AG09309 (cell line): Measurements from ENCODE around the gene PRAC1.

Experiments
- DNase-seq: peaks from one replicate; pipeline ENCODE4 v3.0.0-alpha.2; 2010; ENCODE audit warnings: low read depth
- H3K4me3 ChIP-seq: 2 replicates; pipeline ENCODE4 v1.5.1; 2011; ENCODE audit warnings: mild to moderate bottlenecking, low read depth, low read length, moderate library complexity; ENCODE audit not compliant: control insufficient read depth
- TF ChIP-seq, protein P1 (sequence below): IDR thresholded peaks from 2 replicates; pipeline ENCODE4 v1.5.1; 2011; ENCODE audit warnings: mild to moderate bottlenecking, low read depth, low read length, inconsistent platforms; ENCODE audit not compliant: insufficient read depth, control insufficient read depth; ENCODE audit errors: missing control alignments

Gene PRAC1

GRCh38 chr17:48730240-48730550 lies 7.9 kb upstream of the PRAC1 start:
- no peak overlapping the region for H3K4me3 ChIP-seq
- TF ChIP-seq, protein P1, sequence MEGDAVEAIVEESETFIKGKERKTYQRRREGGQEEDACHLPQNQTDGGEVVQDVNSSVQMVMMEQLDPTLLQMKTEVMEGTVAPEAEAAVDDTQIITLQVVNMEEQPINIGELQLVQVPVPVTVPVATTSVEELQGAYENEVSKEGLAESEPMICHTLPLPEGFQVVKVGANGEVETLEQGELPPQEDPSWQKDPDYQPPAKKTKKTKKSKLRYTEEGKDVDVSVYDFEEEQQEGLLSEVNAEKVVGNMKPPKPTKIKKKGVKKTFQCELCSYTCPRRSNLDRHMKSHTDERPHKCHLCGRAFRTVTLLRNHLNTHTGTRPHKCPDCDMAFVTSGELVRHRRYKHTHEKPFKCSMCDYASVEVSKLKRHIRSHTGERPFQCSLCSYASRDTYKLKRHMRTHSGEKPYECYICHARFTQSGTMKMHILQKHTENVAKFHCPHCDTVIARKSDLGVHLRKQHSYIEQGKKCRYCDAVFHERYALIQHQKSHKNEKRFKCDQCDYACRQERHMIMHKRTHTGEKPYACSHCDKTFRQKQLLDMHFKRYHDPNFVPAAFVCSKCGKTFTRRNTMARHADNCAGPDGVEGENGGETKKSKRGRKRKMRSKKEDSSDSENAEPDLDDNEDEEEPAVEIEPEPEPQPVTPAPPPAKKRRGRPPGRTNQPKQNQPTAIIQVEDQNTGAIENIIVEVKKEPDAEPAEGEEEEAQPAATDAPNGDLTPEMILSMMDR: no peak
- DNase-seq: no peak

GRCh38 chr17:48729335-48730239 lies 7.3 kb upstream of the PRAC1 start:
- H3K4me3 ChIP-seq: peak overlapping the region; percentile 65
- no peak for DNase-seq
- TF ChIP-seq, protein P1: no peak

GRCh38 chr17:48728232-48729231 lies 6.2 kb upstream of the PRAC1 start, which contains the start of gene HOXB13:
Gene HOXB13 (minus strand): TSS chr17:48728750. CDS start chr17:48728593, 157 bp downstream.
- TF ChIP-seq, protein P1: no peak
- DNase-seq: peak; percentile 38
- peak within 1 kb of the TSS; percentile 65 for H3K4me3 ChIP-seq

- H3K4me3 ChIP-seq: peak overlapping the region; percentile 65
- TF ChIP-seq, protein P1: no peak
- no peak for DNase-seq
These were observed 5.3 kb upstream of the PRAC1 start for GRCh38 chr17:48727415-48728175.

DNA sequence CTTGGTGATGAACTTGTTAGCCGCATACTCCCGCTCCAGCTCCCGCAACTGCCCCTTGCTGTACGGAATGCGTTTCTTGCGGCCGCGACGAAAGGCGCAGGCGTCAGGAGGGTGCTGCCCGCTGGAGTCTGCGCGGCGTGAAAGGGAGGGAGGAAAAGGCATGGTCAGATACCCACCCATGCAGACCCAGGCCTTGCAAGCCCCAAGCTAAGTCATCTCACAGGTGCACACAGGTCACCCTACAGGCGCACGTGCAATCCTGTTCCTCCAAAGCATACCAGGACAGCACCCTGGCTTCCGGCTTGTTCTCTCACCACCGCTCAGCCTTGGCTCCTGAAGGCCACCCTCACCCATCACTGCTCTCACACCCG lies 4.6 kb upstream of the PRAC1 start:
- DNase-seq: no peak
- H3K4me3 ChIP-seq: no peak overlapping the region

More for the DNA sequence above, 4.6 kb upstream of the PRAC1 start:
- TF ChIP-seq, protein P1: no peak
